CD4-positive, alpha-beta T cell (primary cell): ENCODE data around the gene HDAC5. TPM values are rescaled to one million over a fixed set of nuclear protein-coding genes. Genes with fewer than 3 reads are reported as not detected.
"Not testable (repeated sequence)": the region's sequence is repeated elsewhere in the genome, so short reads cannot be mapped to it uniquely, and the experiment has no call there.

Experiments used
- ATAC-seq: fragments of 200-7000 bp; cut with Tn5 transposase; one replicate; pipeline ENCODE4 v1.10.0; 2022; ENCODE audit warnings: mild to moderate bottlenecking; ENCODE audit not compliant: poor library complexity
- CTCF ChIA-PET: fragments of 350-600 bp; sonication (Branson Sonifier 250); formaldehyde crosslinking; loops from one replicate; lab custom pipeline; 2021; ENCODE audit warnings: antibody characterized with exemption, inconsistent platforms; lab: Charles Lee
- POLR2A ChIA-PET: fragments of 350-600 bp; sonication (Branson Sonifier 250); formaldehyde crosslinking; loops from one replicate; lab custom pipeline; 2021; ENCODE audit warnings: antibody characterized with exemption, inconsistent platforms; lab: Charles Lee
- DNase-seq, 14 experiments: peaks; one replicate each; pipeline ENCODE4 v3.0.0-alpha.2; 2013 to 2020; ENCODE audit warnings: mixed read lengths in 2 of 14
- H3K27ac ChIP-seq, 2 donors: one replicate each; pipeline versions ENCODE4 v1.5.1 to v1.7.0; 2013; ENCODE audit warnings: low read length in 2 of 2, low read depth in 1 of 2, mild to moderate bottlenecking in 1 of 2
- H3K27me3 ChIP-seq, 2 experiments: 1 replicate in 1 of 2; 2 replicates in 1 of 2; pipeline versions ENCODE4 v1.6.1 to v1.7.0; 2013; ENCODE audit warnings: low read length in 2 of 2, control low read depth in 1 of 2, mild to moderate bottlenecking in 1 of 2, moderate library complexity in 1 of 2; ENCODE audit not compliant: insufficient read depth in 2 of 2, control insufficient read depth in 1 of 2
- H3K36me3 ChIP-seq: one replicate; pipeline ENCODE4 v1.6.1; 2013; ENCODE audit warnings: low read length, control low read depth; ENCODE audit not compliant: insufficient read depth
- H3K4me1 ChIP-seq: one replicate; pipeline ENCODE4 v1.6.1; 2013; ENCODE audit warnings: low read length, control low read depth; ENCODE audit not compliant: insufficient read depth
- H3K4me3 ChIP-seq: one replicate; pipeline ENCODE4 v1.5.1; 2013; ENCODE audit warnings: mild to moderate bottlenecking, low read length, moderate library complexity
- H3K9me3 ChIP-seq, 2 experiments: 1 replicate in 1 of 2; 2 replicates in 1 of 2; pipeline versions ENCODE4 v1.6.1 to v1.7.0; 2013; ENCODE audit warnings: low read length in 2 of 2, mild to moderate bottlenecking in 2 of 2, control low read depth in 1 of 2, moderate library complexity in 1 of 2; ENCODE audit not compliant: control insufficient read depth in 1 of 2, insufficient read depth in 1 of 2
- H3K27ac Mint-ChIP-seq: one replicate; pipeline ENCODE4 v1.8.0; 2020; ENCODE audit warnings: mixed read lengths
- H3K27me3 Mint-ChIP-seq: one replicate; pipeline ENCODE4 v1.8.0; 2021; ENCODE audit warnings: mixed read lengths
- H3K36me3 Mint-ChIP-seq: one replicate; pipeline ENCODE4 v1.8.0; 2021; ENCODE audit warnings: low read depth, mixed read lengths
- H3K4me1 Mint-ChIP-seq: one replicate; pipeline ENCODE4 v1.8.0; 2021; ENCODE audit warnings: low read depth, mixed read lengths
- H3K4me3 Mint-ChIP-seq: one replicate; pipeline ENCODE4 v1.8.0; 2020; ENCODE audit warnings: mild to moderate bottlenecking, mixed read lengths
- H3K9me3 Mint-ChIP-seq: one replicate; pipeline ENCODE4 v1.8.0; 2020; ENCODE audit warnings: mixed read lengths
- CTCF ChIP-seq: fragments of 200-600 bp; IDR thresholded peaks from one replicate; pipeline ENCODE4 v1.8.0; 2022; ENCODE audit warnings: antibody characterized with exemption, mild to moderate bottlenecking
- intact Hi-C, 2 experiments: fragments of 100-400 bp; cut with DNase I in 1 of 2; cut with micrococcal nuclease in 1 of 2; formaldehyde crosslinking; loops; one replicate each; pipeline versions ENCODE4 v1.15.1 to v1.9.0; 2023 to 2025; cut with DNase I, micrococcal nuclease
- total RNA-seq, 174 experiments: library from RNA in 2 of 174; stranded (reverse) in 2 of 174; gene quantifications; one replicate each; pipeline ENCODE4 v1.2.3 and lab custom pipeline; 2021 to 2026

Gene HDAC5
- total RNA-seq, 2 experiments from 2014 or later, result 92.0 to 92.5 TPM

DNA sequence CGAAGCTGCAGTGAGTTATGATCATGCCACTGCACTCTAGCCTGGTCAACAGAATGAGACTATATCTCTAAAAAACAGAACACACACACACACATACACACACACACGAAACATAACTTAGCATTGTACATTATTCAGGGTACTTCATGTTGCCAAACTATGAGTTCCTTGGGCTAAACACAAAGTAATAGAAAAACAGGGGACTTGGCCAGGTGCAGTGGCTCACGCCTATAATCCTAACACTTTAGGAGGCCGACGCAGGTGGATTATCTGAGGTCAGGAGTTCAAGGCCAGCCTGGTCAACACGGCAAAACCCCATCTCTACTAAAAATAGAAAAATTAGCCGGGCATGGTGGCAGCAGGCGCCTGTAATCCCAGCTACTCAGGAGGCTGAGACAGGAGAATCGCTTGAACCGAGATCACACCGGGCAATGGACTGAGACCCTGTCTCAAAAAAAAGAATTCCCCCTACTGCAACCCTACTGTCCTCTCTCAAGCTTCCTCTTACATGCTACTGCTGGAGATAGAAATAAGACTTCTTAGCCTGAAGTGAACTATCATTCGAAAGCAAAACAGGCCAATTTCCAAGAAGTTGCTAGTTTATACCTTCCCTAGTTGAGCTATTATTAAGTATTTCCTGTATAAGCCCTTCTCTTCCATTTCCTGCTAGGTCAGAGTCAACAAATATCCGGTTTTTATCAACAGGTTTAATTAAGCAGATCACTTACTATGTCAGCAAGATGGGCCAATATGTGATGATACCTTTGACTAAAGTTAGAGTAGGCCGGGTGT is 64.1 kb downstream of the HDAC5 start:
- CTCF ChIA-PET, result no interaction called here
- intact Hi-C loops, result no loop called here
- peaks cover 5% of the 10 kb centered on the region for H3K4me1 ChIP-seq
- H3K9me3 Mint-ChIP-seq, result no peaks in the 10 kb centered on the region
- peaks cover 45% of the 10 kb centered on the region for H3K4me1 Mint-ChIP-seq
- H3K27me3 ChIP-seq, result no peaks in the 10 kb centered on the region
- POLR2A ChIA-PET, result no interaction called here
- no peak overlapping the region for H3K27ac Mint-ChIP-seq
- no peak overlapping the region for H3K4me3 Mint-ChIP-seq
- H3K4me3 ChIP-seq, result no peak overlapping the region
- peaks cover 68% of the 10 kb centered on the region for H3K36me3 Mint-ChIP-seq
- no peak for DNase-seq
- ATAC-seq, result no peak
- H3K9me3 ChIP-seq, result no peaks in the 10 kb centered on the region
- no peaks in the 10 kb centered on the region for H3K27me3 Mint-ChIP-seq
- peaks cover 56% of the 10 kb centered on the region for H3K36me3 ChIP-seq
- TF ChIP-seq CTCF, result no peak
- H3K27ac ChIP-seq, result no peak overlapping the region

GRCh38 chr17:44053125-44053872 is 70.1 kb downstream of the HDAC5 start:
- Mint-ChIP-seq H3K27me3 (no peaks in the 10 kb centered on the region), H3K4me1 (peaks cover 10% of the 10 kb centered on the region), H3K27ac (peak overlapping the region; percentile 18), H3K36me3 (peaks cover 56% of the 10 kb centered on the region), H3K9me3 (no peaks in the 10 kb centered on the region), H3K4me3 (no peak overlapping the region)
- ChIA-PET CTCF (no interaction called here), POLR2A (no interaction called here)
- peaks cover 70% of the 10 kb centered on the region for H3K36me3 ChIP-seq
- H3K4me3 ChIP-seq, result no peak overlapping the region
- no peak for TF ChIP-seq CTCF
- no peaks in the 10 kb centered on the region for H3K27me3 ChIP-seq
- no peak for ATAC-seq
- peaks cover 2% of the 10 kb centered on the region for H3K4me1 ChIP-seq
- no peak for DNase-seq
- intact Hi-C loops, result no loop called here
- no peak overlapping the region for H3K27ac ChIP-seq
- no peaks in the 10 kb centered on the region for H3K9me3 ChIP-seq

DNA sequence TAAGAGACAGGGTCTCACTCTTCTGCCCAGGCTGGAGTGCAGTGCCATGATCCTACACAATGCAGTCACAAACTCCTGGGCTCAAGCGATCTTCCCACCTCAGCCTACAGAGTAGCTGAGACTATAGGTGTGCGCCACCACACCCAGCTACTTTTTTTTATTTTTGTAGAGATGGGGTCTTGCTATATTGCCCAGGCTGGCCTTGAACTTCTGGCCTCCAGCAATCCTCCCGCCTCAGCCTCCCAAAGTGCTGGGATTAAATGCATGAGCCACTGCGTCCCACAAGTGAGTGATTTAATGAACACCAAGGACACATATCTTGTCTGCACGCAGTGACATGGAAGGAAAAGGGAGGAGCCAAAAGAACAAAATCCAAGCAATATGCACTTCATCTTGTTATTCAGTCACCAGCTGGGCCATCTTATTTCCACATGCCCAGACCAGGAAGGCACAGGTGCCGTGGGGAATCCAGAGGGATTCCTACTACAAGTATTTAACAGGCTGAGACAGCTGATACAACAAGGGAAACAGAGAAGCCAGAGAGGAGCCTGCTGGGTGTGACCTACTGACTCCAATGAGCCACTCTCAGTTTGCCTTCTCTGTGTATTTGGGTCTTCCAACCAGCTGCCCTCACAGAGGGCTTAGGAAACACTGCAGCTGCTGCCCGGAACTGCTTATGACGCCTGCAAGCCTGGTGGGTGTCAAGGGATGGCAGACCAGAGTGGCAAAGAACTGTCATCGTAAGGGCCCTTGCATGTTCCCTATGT is 74.0 kb downstream of the HDAC5 start:
- ATAC-seq (no peak), DNase-seq (no peak)
- Mint-ChIP-seq H3K36me3 (peaks cover 62% of the 10 kb centered on the region), H3K4me3 (no peak overlapping the region), H3K9me3 (no peaks in the 10 kb centered on the region), H3K27ac (no peak overlapping the region), H3K27me3 (no peaks in the 10 kb centered on the region), H3K4me1 (peaks cover 10% of the 10 kb centered on the region)
- POLR2A ChIA-PET, result no interaction called here
- Histone ChIP-seq H3K27me3 (no peaks in the 10 kb centered on the region), H3K9me3 (no peaks in the 10 kb centered on the region), H3K36me3 (peaks cover 73% of the 10 kb centered on the region), H3K4me1 (peaks cover 2% of the 10 kb centered on the region), H3K27ac (no peak overlapping the region), H3K4me3 (no peak overlapping the region)
- CTCF ChIA-PET, result no interaction called here
- intact Hi-C loops, result loop anchor here in 1 of 2 experiments (10.0 kb wide), 1 partner anchor 135 kb away; no protein-coding TSS in a partner anchor
- no peak for TF ChIP-seq CTCF

DNA sequence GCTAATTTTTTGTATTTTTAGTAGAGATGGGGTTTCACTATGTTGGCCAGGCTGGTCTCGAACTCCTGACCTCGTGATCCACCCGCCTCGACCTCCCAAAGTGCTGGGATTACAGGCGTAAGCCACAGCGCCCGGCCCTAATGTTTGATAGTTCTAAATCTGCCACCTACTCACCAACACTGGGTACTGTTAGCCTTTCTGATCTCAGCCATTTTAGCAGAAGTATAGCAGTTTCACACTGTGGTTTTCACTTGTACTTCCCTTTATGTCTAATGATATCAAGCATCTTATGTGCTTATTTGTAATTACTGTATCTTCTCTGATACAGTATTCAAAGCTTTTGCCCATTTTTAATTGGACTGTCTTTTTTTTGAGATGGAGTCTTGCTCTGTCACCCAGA is 76.5 kb downstream of the HDAC5 start:
- POLR2A ChIA-PET, H3K4me3 ChIP-seq, CTCF ChIA-PET, H3K4me3 Mint-ChIP-seq, H3K27me3 Mint-ChIP-seq, H3K9me3 ChIP-seq, H3K27ac ChIP-seq, H3K4me1 ChIP-seq, H3K27ac Mint-ChIP-seq, H3K9me3 Mint-ChIP-seq, H3K4me1 Mint-ChIP-seq, H3K27me3 ChIP-seq, ATAC-seq, DNase-seq: not testable (repeated sequence)
- H3K36me3 ChIP-seq, result peaks cover 51% of the 10 kb centered on the region
- H3K36me3 Mint-ChIP-seq, result peaks cover 44% of the 10 kb centered on the region
- intact Hi-C loops, result loop anchor here in 1 of 2 experiments (10.0 kb wide), 1 partner anchor 132 kb away; no protein-coding TSS in a partner anchor
